Upper lobe of right lung (tissue), 1 donor: ENCODE results near the gene ADCY1. TPM values are rescaled to one million over a fixed set of nuclear protein-coding genes. Genes with fewer than 3 reads are reported as not detected.

Experiments used
- ATAC-seq: fragments of 200-7000 bp; cut with Tn5 transposase; one replicate; pipeline ENCODE4 v1.9.1; 2020; ENCODE audit warnings: mild to moderate bottlenecking, moderate library complexity
- DNase-seq: peaks from one replicate; pipeline ENCODE4 v3.0.0-alpha.2; 2020
- H3K27ac ChIP-seq: fragments of 200-600 bp; one replicate; pipeline ENCODE4 v1.8.0; 2022
- H3K27me3 ChIP-seq: fragments of 200-600 bp; one replicate; pipeline ENCODE4 v1.8.0; 2022; ENCODE audit warnings: mild to moderate bottlenecking
- H3K36me3 ChIP-seq: fragments of 200-600 bp; one replicate; pipeline ENCODE4 v1.8.0; 2022
- H3K4me1 ChIP-seq: fragments of 200-600 bp; one replicate; pipeline ENCODE4 v1.8.0; 2022
- H3K4me3 ChIP-seq: fragments of 200-600 bp; one replicate; pipeline ENCODE4 v1.8.0; 2022; ENCODE audit warnings: mild to moderate bottlenecking
- H3K9me3 ChIP-seq: fragments of 200-600 bp; one replicate; pipeline ENCODE4 v1.8.0; 2022
- CTCF ChIP-seq: fragments of 200-600 bp; IDR thresholded peaks from one replicate; pipeline ENCODE4 v1.8.0; 2022; ENCODE audit warnings: antibody characterized with exemption
- intact Hi-C: fragments of 100-400 bp; cut with DNase I; formaldehyde crosslinking; loops from one replicate; pipeline ENCODE4 v1.11.0; 2022
- total RNA-seq: library from RNA; stranded (reverse); fragmentation: NEBNext Ultra II Directional; extraction: Animal tissue kit (Norgen Biotek cat#: 25700); gene quantifications from one replicate; pipeline ENCODE4 v1.2.1, GENCODE V29; 2021
- donor health status: DM: no; HTN: yes; CAD: no; lungs with severe emphysema.

ADCY1 gene
- total RNA-seq, 1 donor from 2014 or later: 3.9 TPM

GRCh38 chr7:45625714-45626440 lies 51.7 kb downstream of the ADCY1 start:
- intact Hi-C loops: no loop called here
- Histone ChIP-seq H3K36me3 (no peaks in the 10 kb centered on the region), H3K4me1 (no peaks in the 10 kb centered on the region), H3K27ac (no peak overlapping the region), H3K9me3 (no peaks in the 10 kb centered on the region), H3K27me3 (no peaks in the 10 kb centered on the region), H3K4me3 (no peak overlapping the region)
- ATAC-seq (no peak), DNase-seq (no peak)
- no peak for TF ChIP-seq CTCF

GRCh38 chr7:45626441-45627430 lies 52.6 kb downstream of the ADCY1 start:
- Histone ChIP-seq H3K27ac (no peak overlapping the region), H3K36me3 (no peaks in the 10 kb centered on the region), H3K27me3 (no peaks in the 10 kb centered on the region), H3K4me1 (no peaks in the 10 kb centered on the region), H3K4me3 (no peak overlapping the region), H3K9me3 (no peaks in the 10 kb centered on the region)
- DNase-seq (no peak), ATAC-seq (no peak)
- no peak for TF ChIP-seq CTCF
- intact Hi-C loops: no loop called here

DNA sequence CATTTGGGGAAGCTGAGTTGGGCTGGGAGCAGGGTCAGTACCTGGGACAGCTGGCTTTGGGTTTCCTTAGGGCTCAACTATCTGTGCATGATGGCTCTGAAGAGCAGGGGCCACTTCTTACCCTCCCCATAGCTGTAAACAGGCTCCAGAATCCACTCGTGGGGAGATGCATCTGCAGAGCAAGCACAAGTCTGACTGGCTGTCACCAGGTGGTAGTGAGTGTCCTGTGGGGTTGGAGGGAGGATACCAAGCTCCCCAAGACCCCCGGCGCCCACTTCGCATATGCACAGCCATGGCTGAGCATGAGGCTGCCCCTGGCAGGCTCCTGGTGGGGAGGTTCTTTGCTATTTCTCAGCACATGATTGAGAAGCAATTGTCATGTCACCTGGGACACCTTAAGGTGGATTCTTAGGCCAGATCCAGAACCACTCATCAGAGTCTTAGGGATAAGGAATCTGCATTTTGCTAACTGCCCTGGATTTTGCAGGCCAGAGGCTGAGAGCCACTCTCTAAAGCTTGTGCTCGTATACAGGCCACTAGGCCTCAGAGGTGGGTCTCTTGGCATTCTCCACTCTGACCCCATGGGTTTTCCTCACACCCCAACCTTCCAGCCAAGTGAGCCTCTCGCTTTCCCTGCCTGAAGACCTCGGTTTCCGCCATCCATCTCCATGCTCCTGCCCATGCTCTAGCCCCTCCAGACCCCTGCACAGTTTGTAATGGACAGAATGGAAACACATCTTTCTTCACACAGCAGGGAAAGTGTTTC lies 53.7 kb downstream of the ADCY1 start:
- ATAC-seq (no peak), DNase-seq (no peak)
- H3K4me3 ChIP-seq: no peak overlapping the region
- intact Hi-C loops: no loop called here
- H3K9me3 ChIP-seq: no peaks in the 10 kb centered on the region
- no peak overlapping the region for H3K27ac ChIP-seq
- no peaks in the 10 kb centered on the region for H3K4me1 ChIP-seq
- no peaks in the 10 kb centered on the region for H3K36me3 ChIP-seq
- TF ChIP-seq CTCF: no peak
- H3K27me3 ChIP-seq: no peaks in the 10 kb centered on the region

GRCh38 chr7:45631569-45631968 lies 57.4 kb downstream of the ADCY1 start:
- ATAC-seq: no peak
- no peaks in the 10 kb centered on the region for H3K4me1 ChIP-seq
- no peak overlapping the region for H3K4me3 ChIP-seq
- no peak for TF ChIP-seq CTCF
- intact Hi-C loops: no loop called here
- no peaks in the 10 kb centered on the region for H3K27me3 ChIP-seq
- H3K9me3 ChIP-seq: no peaks in the 10 kb centered on the region
- no peak overlapping the region for H3K27ac ChIP-seq
- DNase-seq: no peak
- no peaks in the 10 kb centered on the region for H3K36me3 ChIP-seq

DNA sequence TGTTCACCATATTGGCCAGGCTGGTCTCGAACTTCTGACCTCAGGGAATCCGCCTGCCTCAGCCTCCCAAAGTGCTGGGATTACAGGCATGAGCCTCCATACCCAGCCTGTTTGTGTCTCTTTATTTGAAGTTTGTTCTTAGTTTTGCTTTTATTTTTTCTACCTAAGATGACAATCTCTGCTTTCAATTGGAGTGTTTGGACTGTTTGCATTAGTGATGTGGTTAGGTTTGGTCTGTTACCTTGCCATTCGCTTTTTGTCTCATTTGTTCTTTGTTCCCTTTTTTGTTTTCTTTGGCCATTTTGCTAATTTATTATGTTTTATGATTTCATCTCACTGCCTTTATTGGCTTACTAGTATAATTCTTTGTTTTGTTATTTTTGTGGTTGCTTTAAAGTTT lies 62.6 kb downstream of the ADCY1 start:
- ATAC-seq (no peak), DNase-seq (no peak)
- intact Hi-C loops: no loop called here
- H3K27ac ChIP-seq: no peak overlapping the region
- no peak for TF ChIP-seq CTCF
- no peak overlapping the region for H3K4me3 ChIP-seq
- no peaks in the 10 kb centered on the region for H3K36me3 ChIP-seq
- no peaks in the 10 kb centered on the region for H3K27me3 ChIP-seq
- H3K4me1 ChIP-seq: no peaks in the 10 kb centered on the region
- H3K9me3 ChIP-seq: no peaks in the 10 kb centered on the region
